Psoas muscle (tissue), 8 donors: ENCODE results near the gene HTR6. TPM values are rescaled to one million over a fixed set of nuclear protein-coding genes. Genes with fewer than 3 reads are reported as not detected.

ENCODE experiments used
- ATAC-seq, 4 donors: fragments of 200-7000 bp; cut with Tn5 transposase; one replicate each; pipeline ENCODE4 v1.9.1; 2020; ENCODE audit warnings: moderate library complexity in 3 of 4, mild to moderate bottlenecking in 2 of 4
- DNase-seq, 2 donors: peaks; one replicate each; pipeline ENCODE4 v3.0.0-alpha.2; 2020
- H3K27ac ChIP-seq: fragments of 200-600 bp; one replicate; pipeline ENCODE4 v1.8.0; 2022
- H3K27me3 ChIP-seq, 3 donors: fragments of 200-600 bp in 1 of 3; one replicate each; pipeline versions ENCODE4 v1.6.1 to v1.8.0; 2013 to 2022; ENCODE audit warnings: low read length in 2 of 3, mild to moderate bottlenecking in 2 of 3, moderate library complexity in 1 of 3; ENCODE audit not compliant: insufficient read depth in 3 of 3
- H3K36me3 ChIP-seq, 2 donors: fragments of 200-600 bp in 1 of 2; one replicate each; pipeline versions ENCODE4 v1.6.1 to v1.8.0; 2013 to 2022; ENCODE audit warnings: low read depth in 1 of 2, mild to moderate bottlenecking in 1 of 2, moderate library complexity in 1 of 2; ENCODE audit not compliant: insufficient read depth in 1 of 2
- H3K4me1 ChIP-seq: fragments of 200-600 bp; one replicate; pipeline ENCODE4 v1.8.0; 2022
- H3K4me3 ChIP-seq: fragments of 200-600 bp; one replicate; pipeline ENCODE4 v1.8.0; 2022; ENCODE audit warnings: mild to moderate bottlenecking
- H3K9me3 ChIP-seq: fragments of 200-600 bp; one replicate; pipeline ENCODE4 v1.8.0; 2022
- WGBS, 3 donors: extraction: QIAGEN DNeasy Blood & Tissue Kit; methylation state at CpG; one replicate each; pipeline versions ENCODE4 v1.1.6 to v1.1.7; 2013; 5-methylcytosine and 5-hydroxymethylcytosine counted together
- intact Hi-C, 2 donors: fragments of 100-400 bp; cut with DNase I; formaldehyde crosslinking; loops; one replicate each; pipeline versions ENCODE4 v1.11.0 to v1.14.2; 2022
- polyA plus RNA-seq, 3 donors: library from polyadenylated mRNA; stranded (reverse); fragments of 200-250 nt; gene quantifications; one replicate each; pipeline ENCODE4 v1.2.3, GENCODE V29; 2013
- total RNA-seq, 4 donors: library from RNA; stranded (reverse); fragmentation: NEBNext Ultra II Directional in 2 of 4; extraction: Animal tissue kit (Norgen Biotek cat#: 25700) in 2 of 4; gene quantifications; one replicate each; pipeline versions ENCODE4 v1.2.1 to v1.2.4, GENCODE V29; 2021 to 2023
- TF ChIP-seq, protein P1 (sequence below): fragments of 200-600 bp; IDR thresholded peaks from one replicate; pipeline ENCODE4 v1.8.0; 2022; ENCODE audit warnings: antibody characterized with exemption
- donor health status: healthy with polysubstance abuse.
- donor health status: DM: no; HTN: no; CAD: no; lungs with moderate emphysema.
- donor health status: Bipolar disorder and iron deficiency.
- donor health status: healthy.
- donor health status: DM: yes; HTN: yes; CAD: no.
- donor health status: DM: no; HTN: no; CAD: no.
- donor health status: DM: no; HTN: no; CAD: no.
- donor health status: DM: yes; HTN: yes; CAD: no.

Gene HTR6
- total and polyA plus RNA-seq, 7 donors: not detected

- no peaks in the 10 kb centered on the region for H3K9me3 ChIP-seq
- peaks cover 6 to 47% of the 10 kb centered on the region in 2 donors for H3K36me3 ChIP-seq
- 38 to 63% (median 61%) methylated on average over 1 of the region's 1 CpG for WGBS, 3 donors
- peaks cover 5% of the 10 kb centered on the region for H3K4me1 ChIP-seq
- ATAC-seq: peak in 1 of 4 donors; percentile 69
- no peak overlapping the region for H3K27ac ChIP-seq
- DNase-seq: no peak
- TF ChIP-seq, protein P1, sequence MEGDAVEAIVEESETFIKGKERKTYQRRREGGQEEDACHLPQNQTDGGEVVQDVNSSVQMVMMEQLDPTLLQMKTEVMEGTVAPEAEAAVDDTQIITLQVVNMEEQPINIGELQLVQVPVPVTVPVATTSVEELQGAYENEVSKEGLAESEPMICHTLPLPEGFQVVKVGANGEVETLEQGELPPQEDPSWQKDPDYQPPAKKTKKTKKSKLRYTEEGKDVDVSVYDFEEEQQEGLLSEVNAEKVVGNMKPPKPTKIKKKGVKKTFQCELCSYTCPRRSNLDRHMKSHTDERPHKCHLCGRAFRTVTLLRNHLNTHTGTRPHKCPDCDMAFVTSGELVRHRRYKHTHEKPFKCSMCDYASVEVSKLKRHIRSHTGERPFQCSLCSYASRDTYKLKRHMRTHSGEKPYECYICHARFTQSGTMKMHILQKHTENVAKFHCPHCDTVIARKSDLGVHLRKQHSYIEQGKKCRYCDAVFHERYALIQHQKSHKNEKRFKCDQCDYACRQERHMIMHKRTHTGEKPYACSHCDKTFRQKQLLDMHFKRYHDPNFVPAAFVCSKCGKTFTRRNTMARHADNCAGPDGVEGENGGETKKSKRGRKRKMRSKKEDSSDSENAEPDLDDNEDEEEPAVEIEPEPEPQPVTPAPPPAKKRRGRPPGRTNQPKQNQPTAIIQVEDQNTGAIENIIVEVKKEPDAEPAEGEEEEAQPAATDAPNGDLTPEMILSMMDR: no peak
- intact Hi-C loops: no loop called here
- no peak overlapping the region for H3K4me3 ChIP-seq
- no peaks in the 10 kb centered on the region for H3K27me3 ChIP-seq
Measured at GRCh38 chr1:19622204-19622603, 42.5 kb upstream of the HTR6 start.

DNA sequence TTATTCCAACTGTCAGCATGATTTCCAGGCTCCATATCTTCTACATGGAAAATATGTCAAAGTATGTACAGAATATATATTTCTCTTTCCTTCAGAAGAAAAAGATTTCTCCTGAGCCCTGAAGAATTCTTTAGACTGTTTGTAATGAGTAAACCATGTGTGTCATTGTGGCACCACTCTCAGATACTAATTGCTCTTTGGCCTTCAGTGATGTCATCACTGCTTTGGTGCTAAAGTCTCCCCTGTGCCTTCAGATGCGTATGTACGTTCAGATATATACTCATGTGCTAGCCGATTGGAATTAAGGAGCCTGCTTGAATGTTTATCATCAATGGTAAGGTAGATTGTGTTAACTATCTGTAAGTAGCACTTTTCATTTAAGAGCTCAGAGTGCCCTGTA, 41.2 kb upstream of the HTR6 start:
- H3K4me3 ChIP-seq: no peak overlapping the region
- WGBS, 3 donors: 82 to 89% (median 87%) methylated on average over 3 of the region's 3 CpGs
- peaks cover 5% of the 10 kb centered on the region for H3K4me1 ChIP-seq
- ATAC-seq: no peak
- peaks cover 11 to 49% of the 10 kb centered on the region in 2 donors for H3K36me3 ChIP-seq
- intact Hi-C loops: no loop called here
- H3K27me3 ChIP-seq: no peaks in the 10 kb centered on the region
- DNase-seq: no peak
- TF ChIP-seq, protein P1: no peak
- no peak overlapping the region for H3K27ac ChIP-seq
- H3K9me3 ChIP-seq: no peaks in the 10 kb centered on the region

DNA sequence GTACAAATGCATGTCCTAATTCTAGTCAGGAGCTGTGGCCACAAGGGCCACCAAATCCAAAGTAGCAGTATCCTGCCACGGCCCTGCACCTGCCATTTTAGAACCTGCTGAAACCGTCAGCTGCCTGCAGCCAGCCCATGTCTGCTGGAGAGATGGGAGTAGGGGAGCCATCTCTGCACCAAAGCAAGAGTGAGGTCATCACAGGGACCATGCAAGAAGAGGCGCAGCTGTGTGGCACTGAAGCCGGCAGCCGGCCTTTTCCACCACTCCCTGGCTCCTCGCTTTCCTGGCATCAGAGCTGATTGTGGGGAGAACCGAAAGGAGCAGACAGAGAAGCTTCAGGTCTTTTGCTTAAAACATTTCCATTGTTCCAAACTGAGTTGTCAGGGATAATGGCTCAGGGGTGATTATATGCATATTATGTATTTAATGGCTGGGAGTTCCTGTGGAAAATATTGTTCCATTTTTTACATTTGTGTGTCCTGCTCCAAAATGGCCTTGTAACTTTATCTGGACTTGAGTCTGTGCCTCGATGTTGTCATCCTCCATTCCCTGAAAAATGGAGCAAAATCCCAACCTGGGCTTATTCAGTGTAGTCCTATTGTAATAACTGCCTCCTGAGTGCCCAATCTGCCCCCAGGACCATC, 39.3 kb upstream of the HTR6 start:
- WGBS, 3 donors: 70 to 83% (median 72%) methylated on average over 8 of the region's 8 CpGs

DNA sequence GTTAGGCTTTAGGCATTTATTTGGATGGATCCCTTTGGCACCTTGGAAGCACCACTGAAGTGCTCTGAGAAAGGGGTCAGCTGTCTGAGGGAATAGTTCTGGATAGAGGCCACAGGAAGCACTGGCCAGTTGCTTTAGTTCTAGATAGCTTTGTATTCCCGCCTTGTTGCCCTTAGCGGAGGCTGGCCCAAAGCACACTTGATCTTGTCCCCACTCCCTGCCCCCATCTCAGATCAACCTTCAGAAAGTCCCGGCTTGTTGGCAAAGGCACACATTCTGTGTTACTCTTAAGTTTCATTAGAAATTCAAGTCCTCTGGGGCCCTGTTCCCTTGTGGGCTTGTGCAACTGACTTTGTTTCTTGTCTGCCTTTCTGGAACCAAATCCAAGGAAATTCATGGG, 35.8 kb upstream of the HTR6 start:
- WGBS, 3 donors: 21 to 41% (median 21%) methylated on average over 3 of the region's 3 CpGs

More for the DNA sequence above, 39.3 kb upstream of the HTR6 start:
- Histone ChIP-seq H3K36me3 (peaks cover 14 to 54% of the 10 kb centered on the region in 2 donors), H3K27ac (no peak overlapping the region), H3K4me1 (peaks cover 5% of the 10 kb centered on the region), H3K9me3 (no peaks in the 10 kb centered on the region), H3K4me3 (no peak overlapping the region), H3K27me3 (no peaks in the 10 kb centered on the region)
- TF ChIP-seq, protein P1: no peak
- DNase-seq: no peak
- intact Hi-C loops: no loop called here
- ATAC-seq: no peak

More for the DNA sequence above, 35.8 kb upstream of the HTR6 start:
- intact Hi-C loops: no loop called here
- Histone ChIP-seq H3K36me3 (peaks cover 14 to 45% of the 10 kb centered on the region in 2 donors), H3K9me3 (no peaks in the 10 kb centered on the region), H3K4me3 (no peak overlapping the region), H3K4me1 (no peaks in the 10 kb centered on the region), H3K27ac (no peak overlapping the region), H3K27me3 (no peaks in the 10 kb centered on the region)
- ATAC-seq: no peak
- DNase-seq: no peak
- TF ChIP-seq, protein P1: no peak
